ENCODE measurements around the gene PPP1CA.

The PPP1CA gene

DNA sequence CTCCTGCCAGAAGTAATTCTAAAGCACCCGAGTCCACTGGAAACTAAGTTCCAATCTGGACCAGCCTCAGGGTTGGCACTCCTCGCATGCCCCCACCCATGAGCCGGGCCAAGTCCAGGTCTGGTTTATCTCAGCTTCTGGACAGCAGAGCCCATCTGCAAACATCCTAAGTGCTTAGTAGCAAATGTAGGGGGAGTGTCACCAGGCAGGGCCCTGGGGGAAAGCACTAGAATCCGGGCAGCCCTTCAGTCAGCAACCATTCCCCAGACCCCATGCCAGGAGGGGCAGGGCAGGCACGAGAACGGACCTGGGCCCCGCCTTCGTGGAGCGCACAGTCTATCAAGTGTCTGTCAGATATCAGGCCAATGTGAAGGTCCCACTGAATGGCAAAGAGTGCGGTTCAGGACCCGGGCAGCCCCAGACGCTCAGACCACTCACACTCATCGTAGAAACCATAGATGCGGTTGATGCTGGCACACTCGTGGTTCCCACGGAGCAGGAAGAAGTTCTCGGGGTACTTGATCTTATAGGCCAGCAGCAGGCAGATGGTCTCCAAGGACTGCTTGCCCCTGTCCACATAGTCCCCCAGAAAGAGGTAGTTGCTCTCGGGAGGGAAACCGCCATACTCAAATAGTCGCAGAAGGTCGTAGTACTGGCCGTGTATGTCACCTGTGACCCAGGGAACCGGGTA, 1.3 kb downstream of the PPP1CA start:
- H2BK5ac ChIP-seq (ENCODE audit: low read depth, low read length, poor library complexity, severe bottlenecking) = no peak overlapping the region
- H3K36me3 ChIP-seq (ENCODE audit: control insufficient read depth in 1 of 2, insufficient read depth in 2 of 2, low read depth in 1 of 2, low read length in 2 of 2) = peaks cover 39 to 50% of the 10 kb centered on the region in 2 experiments
- peaks cover 31% of the 10 kb centered on the region for H3K4me1 ChIP-seq (ENCODE audit: control insufficient read depth, insufficient read depth, low read depth, low read length)
- peak overlapping the region in 1 of 2 experiments; percentile 11 for H2BK12ac ChIP-seq (ENCODE audit: low read length in 2 of 2)
- no peaks in the 10 kb centered on the region for H3K9me3 ChIP-seq (ENCODE audit: control insufficient read depth, low read length)
- H2BK15ac ChIP-seq (ENCODE audit: low read depth, poor library complexity, severe bottlenecking) = no peak overlapping the region
- H2BK120ac ChIP-seq (ENCODE audit: low read depth, low read length) = no peak overlapping the region
- H3K27ac ChIP-seq (ENCODE audit: low read length, poor library complexity, severe bottlenecking) = no peak overlapping the region
- no peak overlapping the region for H3K18ac ChIP-seq (ENCODE audit: low read depth in 1 of 2, low read length in 2 of 2)
- H3K79me1 ChIP-seq (replicated peaks; ENCODE audit: low read length, poor library complexity, severe bottlenecking) = peaks cover 22% of the 10 kb centered on the region
- peak overlapping the region; percentile 84 to 89 for H3K4me3 ChIP-seq (ENCODE audit: insufficient read depth in 1 of 2, low read depth in 1 of 2, low read length in 2 of 2)
- H3K27me3 ChIP-seq (ENCODE audit: control insufficient read depth in 1 of 2, insufficient read depth in 1 of 2, low read length in 2 of 2) = no peaks in the 10 kb centered on the region
- H3K4me2 ChIP-seq (ENCODE audit: low read length, poor library complexity, severe bottlenecking) = peak overlapping the region; percentile 66
- DNase-seq = peak; percentile 45
- H4K91ac ChIP-seq (ENCODE audit: low read length) = no peak overlapping the region
- peak overlapping the region in 1 of 2 experiments; percentile 46 for H3K23ac ChIP-seq (ENCODE audit: low read length in 2 of 2)
- H2AK5ac ChIP-seq (ENCODE audit: low read length, severe bottlenecking) = no peak overlapping the region
- WGBS = 69% methylated on average over 23 of the region's 23 CpGs
- H3K9ac ChIP-seq (ENCODE audit: low read length) = peak overlapping the region; percentile 96
- H2AFZ ChIP-seq (ENCODE audit: low read depth, low read length) = no peak overlapping the region
- no peak overlapping the region for H4K8ac ChIP-seq (ENCODE audit: low read length)
- peak overlapping the region in 1 of 2 experiments; percentile 27 for H3K14ac ChIP-seq (ENCODE audit: low read length in 2 of 2)
- H3K4ac ChIP-seq (ENCODE audit: low read depth in 1 of 2, low read length in 2 of 2) = peak overlapping the region in 1 of 2 experiments; percentile 10

DNA sequence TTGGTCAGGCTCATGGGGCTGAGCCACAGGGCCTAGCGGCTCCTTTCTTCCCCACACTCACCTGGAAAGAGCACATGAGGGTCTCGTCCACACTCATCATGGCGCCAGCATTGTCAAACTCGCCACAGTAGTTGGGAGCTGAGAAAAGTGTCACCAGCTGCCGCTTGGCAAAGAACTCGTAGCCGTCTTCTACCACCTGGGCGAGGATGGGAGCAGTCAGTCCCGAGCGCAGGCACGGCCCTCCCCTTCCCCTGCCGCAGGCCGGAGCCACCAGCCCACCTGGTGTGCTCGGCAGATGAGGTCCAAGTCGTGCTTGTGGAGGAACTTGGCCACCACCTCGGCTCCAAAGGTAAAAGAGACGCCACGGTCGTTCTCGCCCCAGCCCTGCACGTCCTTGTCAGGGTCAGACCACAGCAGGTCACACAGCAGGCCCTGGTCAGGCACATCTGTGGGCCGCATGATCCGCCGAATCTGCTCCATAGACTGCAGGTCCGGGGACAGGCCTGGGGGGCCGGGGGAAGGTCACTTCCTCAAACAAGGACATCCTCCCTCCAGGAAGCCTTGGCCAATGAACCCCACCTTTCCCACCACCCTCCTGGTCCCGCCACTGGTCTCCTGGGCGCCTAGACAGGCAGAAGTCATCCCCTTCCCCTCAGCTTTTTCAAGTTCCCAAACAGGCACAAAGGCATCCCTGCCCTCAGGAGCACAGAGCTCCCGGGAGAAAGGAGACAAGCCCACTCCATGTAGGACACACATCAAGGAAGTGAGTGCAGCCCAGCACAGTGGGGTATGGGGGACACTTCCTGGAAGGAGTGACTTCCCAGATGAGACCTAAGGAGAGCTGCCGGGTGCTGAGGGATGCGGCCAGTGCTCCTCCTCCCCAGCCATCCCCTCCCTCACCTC, 2.7 kb downstream of the PPP1CA start:
- Histone ChIP-seq H3K79me1 (replicated peaks; ENCODE audit: low read length, poor library complexity, severe bottlenecking) (peaks cover 26% of the 10 kb centered on the region), H3K23ac (ENCODE audit: low read length in 2 of 2) (peak overlapping the region in 1 of 2 experiments; percentile 37), H2BK5ac (ENCODE audit: low read depth, low read length, poor library complexity, severe bottlenecking) (no peak overlapping the region), H3K18ac (ENCODE audit: low read depth in 1 of 2, low read length in 2 of 2) (no peak overlapping the region), H3K9ac (ENCODE audit: low read length) (no peak overlapping the region), H3K4me2 (ENCODE audit: low read length, poor library complexity, severe bottlenecking) (no peak overlapping the region), H3K14ac (ENCODE audit: low read length in 2 of 2) (peak overlapping the region in 1 of 2 experiments; percentile 55), H3K27ac (ENCODE audit: low read length, poor library complexity, severe bottlenecking) (no peak overlapping the region), H2BK15ac (ENCODE audit: low read depth, poor library complexity, severe bottlenecking) (no peak overlapping the region), H2AFZ (ENCODE audit: low read depth, low read length) (no peak overlapping the region), H4K8ac (ENCODE audit: low read length) (peak overlapping the region; percentile 19), H2AK5ac (ENCODE audit: low read length, severe bottlenecking) (no peak overlapping the region), H3K27me3 (ENCODE audit: control insufficient read depth in 1 of 2, insufficient read depth in 1 of 2, low read length in 2 of 2) (no peaks in the 10 kb centered on the region), H3K9me3 (ENCODE audit: control insufficient read depth, low read length) (no peaks in the 10 kb centered on the region), H4K91ac (ENCODE audit: low read length) (peak overlapping the region; percentile 18), H3K36me3 (ENCODE audit: control insufficient read depth in 1 of 2, insufficient read depth in 2 of 2, low read depth in 1 of 2, low read length in 2 of 2) (peaks cover 44 to 57% of the 10 kb centered on the region in 2 experiments), H3K4ac (ENCODE audit: low read depth in 1 of 2, low read length in 2 of 2) (peak overlapping the region in 1 of 2 experiments; percentile 25), H2BK120ac (ENCODE audit: low read depth, low read length) (no peak overlapping the region), H3K4me1 (ENCODE audit: control insufficient read depth, insufficient read depth, low read depth, low read length) (peaks cover 31% of the 10 kb centered on the region), H2BK12ac (ENCODE audit: low read length in 2 of 2) (no peak overlapping the region), H3K4me3 (ENCODE audit: insufficient read depth in 1 of 2, low read depth in 1 of 2, low read length in 2 of 2) (no peak overlapping the region)
- DNase-seq = no peak
- 92% methylated on average over 29 of the region's 31 CpGs for WGBS

DNA sequence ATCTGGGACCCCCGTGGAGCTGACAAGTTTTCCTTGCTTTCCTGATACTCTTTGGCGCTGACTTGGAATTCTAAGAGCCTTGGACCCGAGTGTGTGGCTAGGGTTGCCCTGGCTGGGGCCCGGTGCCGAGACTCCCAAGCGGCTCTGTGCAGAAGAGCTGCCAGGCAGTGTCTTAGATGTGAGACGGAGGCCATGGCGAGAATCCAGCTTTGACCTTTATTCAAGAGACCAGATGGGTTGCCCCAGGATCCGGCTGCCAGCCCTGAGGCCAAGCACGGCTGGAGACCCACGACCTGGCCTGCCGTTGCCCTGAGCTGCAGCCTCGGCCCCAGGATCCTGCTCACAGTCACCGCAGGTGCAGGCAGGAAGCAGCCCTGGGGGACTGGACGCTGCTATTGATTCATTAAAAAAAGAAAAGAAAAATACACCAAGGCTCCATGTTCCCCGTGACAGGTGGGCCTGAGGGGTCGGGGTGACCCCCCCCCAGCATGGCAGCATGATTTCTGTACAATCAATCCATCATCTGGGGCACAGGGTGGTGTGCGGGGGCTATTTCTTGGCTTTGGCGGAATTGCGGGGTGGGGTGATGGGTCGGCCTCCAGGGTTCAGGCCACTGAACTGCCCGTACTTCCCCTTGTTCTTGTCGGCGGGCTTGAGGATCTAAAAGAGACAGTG, 3.5 kb downstream of the PPP1CA start:
- no peak overlapping the region for H3K18ac ChIP-seq (ENCODE audit: low read depth in 1 of 2, low read length in 2 of 2)
- no peak overlapping the region for H2BK15ac ChIP-seq (ENCODE audit: low read depth, poor library complexity, severe bottlenecking)
- no peak overlapping the region for H3K14ac ChIP-seq (ENCODE audit: low read length in 2 of 2)
- DNase-seq = no peak
- H3K4me1 ChIP-seq (ENCODE audit: control insufficient read depth, insufficient read depth, low read depth, low read length) = peaks cover 31% of the 10 kb centered on the region
- no peak overlapping the region for H4K91ac ChIP-seq (ENCODE audit: low read length)
- no peaks in the 10 kb centered on the region for H3K9me3 ChIP-seq (ENCODE audit: control insufficient read depth, low read length)
- no peak overlapping the region for H2BK120ac ChIP-seq (ENCODE audit: low read depth, low read length)
- no peak overlapping the region for H3K23ac ChIP-seq (ENCODE audit: low read length in 2 of 2)
- H3K4me3 ChIP-seq (ENCODE audit: insufficient read depth in 1 of 2, low read depth in 1 of 2, low read length in 2 of 2) = no peak overlapping the region
- H3K79me1 ChIP-seq (replicated peaks; ENCODE audit: low read length, poor library complexity, severe bottlenecking) = peaks cover 29% of the 10 kb centered on the region
- no peak overlapping the region for H2AFZ ChIP-seq (ENCODE audit: low read depth, low read length)
- no peak overlapping the region for H3K27ac ChIP-seq (ENCODE audit: low read length, poor library complexity, severe bottlenecking)
- no peak overlapping the region for H3K4ac ChIP-seq (ENCODE audit: low read depth in 1 of 2, low read length in 2 of 2)
- H3K36me3 ChIP-seq (ENCODE audit: control insufficient read depth in 1 of 2, insufficient read depth in 2 of 2, low read depth in 1 of 2, low read length in 2 of 2) = peaks cover 46 to 64% of the 10 kb centered on the region in 2 experiments
- no peak overlapping the region for H2AK5ac ChIP-seq (ENCODE audit: low read length, severe bottlenecking)
- no peak overlapping the region for H4K8ac ChIP-seq (ENCODE audit: low read length)
- no peak overlapping the region for H2BK5ac ChIP-seq (ENCODE audit: low read depth, low read length, poor library complexity, severe bottlenecking)
- no peak overlapping the region for H3K9ac ChIP-seq (ENCODE audit: low read length)
- H3K4me2 ChIP-seq (ENCODE audit: low read length, poor library complexity, severe bottlenecking) = no peak overlapping the region
- 93% methylated on average over 24 of the region's 24 CpGs for WGBS
- H2BK12ac ChIP-seq (ENCODE audit: low read length in 2 of 2) = no peak overlapping the region
- H3K27me3 ChIP-seq (ENCODE audit: control insufficient read depth in 1 of 2, insufficient read depth in 1 of 2, low read length in 2 of 2) = no peaks in the 10 kb centered on the region

Data from mesenchymal stem cell (in vitro differentiated cells and primary cell).